ENCODE data around the gene BTRC.

DNA sequence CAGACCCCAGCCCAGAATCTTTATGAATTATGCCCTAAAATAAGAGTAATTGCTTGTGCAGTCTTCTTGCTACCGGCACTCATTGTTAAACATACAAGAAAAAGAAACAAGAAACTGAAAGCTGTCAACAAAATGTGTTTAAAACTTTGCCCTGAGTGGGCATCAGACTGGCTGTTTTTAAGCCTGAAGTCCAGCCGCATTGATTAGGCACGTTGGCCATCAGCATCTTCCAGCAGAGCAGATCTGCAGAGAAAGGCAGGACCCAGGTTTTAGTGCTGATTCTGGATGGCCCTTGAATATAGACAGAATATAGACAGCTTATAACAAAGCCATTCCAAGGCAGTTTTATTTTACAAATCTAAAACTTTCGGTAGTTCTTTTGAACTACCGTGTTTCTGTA is 131.2 kb downstream of the BTRC start:
- TF ChIP-seq, protein P1, sequence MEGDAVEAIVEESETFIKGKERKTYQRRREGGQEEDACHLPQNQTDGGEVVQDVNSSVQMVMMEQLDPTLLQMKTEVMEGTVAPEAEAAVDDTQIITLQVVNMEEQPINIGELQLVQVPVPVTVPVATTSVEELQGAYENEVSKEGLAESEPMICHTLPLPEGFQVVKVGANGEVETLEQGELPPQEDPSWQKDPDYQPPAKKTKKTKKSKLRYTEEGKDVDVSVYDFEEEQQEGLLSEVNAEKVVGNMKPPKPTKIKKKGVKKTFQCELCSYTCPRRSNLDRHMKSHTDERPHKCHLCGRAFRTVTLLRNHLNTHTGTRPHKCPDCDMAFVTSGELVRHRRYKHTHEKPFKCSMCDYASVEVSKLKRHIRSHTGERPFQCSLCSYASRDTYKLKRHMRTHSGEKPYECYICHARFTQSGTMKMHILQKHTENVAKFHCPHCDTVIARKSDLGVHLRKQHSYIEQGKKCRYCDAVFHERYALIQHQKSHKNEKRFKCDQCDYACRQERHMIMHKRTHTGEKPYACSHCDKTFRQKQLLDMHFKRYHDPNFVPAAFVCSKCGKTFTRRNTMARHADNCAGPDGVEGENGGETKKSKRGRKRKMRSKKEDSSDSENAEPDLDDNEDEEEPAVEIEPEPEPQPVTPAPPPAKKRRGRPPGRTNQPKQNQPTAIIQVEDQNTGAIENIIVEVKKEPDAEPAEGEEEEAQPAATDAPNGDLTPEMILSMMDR (IDR thresholded peaks at IDR 0.05; ENCODE audit: extremely low read depth in 1 of 2, insufficient read depth in 1 of 2, low read depth in 1 of 2, low read length in 2 of 2) = no peak
- TF ChIP-seq POLR2AphosphoS5 (IDR thresholded peaks at IDR 0.05; ENCODE audit: insufficient read depth, low read depth, low read length) = no peak
- TF ChIP-seq POLR2A (IDR thresholded peaks at IDR 0.05; ENCODE audit: low read depth, low read length) = no peak
- no peak for TF ChIP-seq EZH2 (IDR thresholded peaks at IDR 0.05; ENCODE audit: borderline replicate concordance, low read depth, low read length, severe bottlenecking)
